Measurements from ENCODE around the gene ETHE1.

DNA sequence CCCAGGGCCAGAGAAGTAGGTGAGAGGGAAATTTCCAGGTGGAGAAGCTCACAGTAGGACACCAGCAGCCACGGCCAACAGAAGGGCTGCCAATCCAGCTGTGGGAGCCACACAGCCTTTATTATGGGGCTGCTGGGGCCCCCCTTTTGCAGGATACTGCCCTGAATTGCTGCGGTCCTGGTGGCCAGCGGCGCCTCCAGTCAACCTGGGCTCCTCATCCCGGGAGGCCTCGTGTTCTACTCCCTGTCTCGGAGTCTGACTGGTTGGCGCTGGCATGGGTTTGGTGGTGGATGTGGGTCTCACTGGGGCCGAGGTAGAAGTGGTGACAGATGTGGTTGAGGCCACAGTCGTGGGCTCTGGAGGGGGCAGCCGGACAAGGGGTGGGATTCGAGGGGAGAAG lies 65.7 kb downstream of the ETHE1 start:
- TF ChIP-seq POLR2A (IDR thresholded peaks at IDR 0.05) = no peak
- TF ChIP-seq, protein P1, sequence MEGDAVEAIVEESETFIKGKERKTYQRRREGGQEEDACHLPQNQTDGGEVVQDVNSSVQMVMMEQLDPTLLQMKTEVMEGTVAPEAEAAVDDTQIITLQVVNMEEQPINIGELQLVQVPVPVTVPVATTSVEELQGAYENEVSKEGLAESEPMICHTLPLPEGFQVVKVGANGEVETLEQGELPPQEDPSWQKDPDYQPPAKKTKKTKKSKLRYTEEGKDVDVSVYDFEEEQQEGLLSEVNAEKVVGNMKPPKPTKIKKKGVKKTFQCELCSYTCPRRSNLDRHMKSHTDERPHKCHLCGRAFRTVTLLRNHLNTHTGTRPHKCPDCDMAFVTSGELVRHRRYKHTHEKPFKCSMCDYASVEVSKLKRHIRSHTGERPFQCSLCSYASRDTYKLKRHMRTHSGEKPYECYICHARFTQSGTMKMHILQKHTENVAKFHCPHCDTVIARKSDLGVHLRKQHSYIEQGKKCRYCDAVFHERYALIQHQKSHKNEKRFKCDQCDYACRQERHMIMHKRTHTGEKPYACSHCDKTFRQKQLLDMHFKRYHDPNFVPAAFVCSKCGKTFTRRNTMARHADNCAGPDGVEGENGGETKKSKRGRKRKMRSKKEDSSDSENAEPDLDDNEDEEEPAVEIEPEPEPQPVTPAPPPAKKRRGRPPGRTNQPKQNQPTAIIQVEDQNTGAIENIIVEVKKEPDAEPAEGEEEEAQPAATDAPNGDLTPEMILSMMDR (IDR thresholded peaks at IDR 0.05) = no peak
- TF ChIP-seq EP300 (IDR thresholded peaks at IDR 0.05) = no peak
